Activated gamma-delta T cell (primary cell): ENCODE data around the gene TBC1D22A.

Source experiments
- DNase-seq: peaks from one replicate; lab custom pipeline; 2025; lab: John Stamatoyannopoulos, UW

The TBC1D22A gene

GRCh38 chr22:47142427-47143046, 380.1 kb downstream of the TBC1D22A start:
- DNase-seq = no peak

GRCh38 chr22:47143249-47143938, 380.9 kb downstream of the TBC1D22A start:
- DNase-seq = no peak

- no peak for DNase-seq
Observed at GRCh38 chr22:47144076-47144765, 381.8 kb downstream of the TBC1D22A start.

GRCh38 chr22:47144791-47145425, 382.5 kb downstream of the TBC1D22A start:
- no peak for DNase-seq

GRCh38 chr22:47145883-47146282, 383.4 kb downstream of the TBC1D22A start:
- no peak for DNase-seq

GRCh38 chr22:47146391-47146790, 383.9 kb downstream of the TBC1D22A start:
- DNase-seq = no peak

- DNase-seq = no peak
Observed at GRCh38 chr22:47146941-47147340, 384.5 kb downstream of the TBC1D22A start.

GRCh38 chr22:47147572-47147971, 385.1 kb downstream of the TBC1D22A start:
- DNase-seq = no peak

GRCh38 chr22:47148510-47148909, 386.1 kb downstream of the TBC1D22A start:
- no peak for DNase-seq

GRCh38 chr22:47148956-47149728, 386.7 kb downstream of the TBC1D22A start:
- DNase-seq = no peak

GRCh38 chr22:47149976-47150375, 387.5 kb downstream of the TBC1D22A start:
- no peak for DNase-seq

GRCh38 chr22:47150426-47150825, 388.0 kb downstream of the TBC1D22A start:
- no peak for DNase-seq

- no peak for DNase-seq
Observed at GRCh38 chr22:47151064-47151463, 388.6 kb downstream of the TBC1D22A start.

- DNase-seq = no peak
Observed at GRCh38 chr22:47151490-47151889, 389.0 kb downstream of the TBC1D22A start.

GRCh38 chr22:47152236-47152635, 389.8 kb downstream of the TBC1D22A start:
- no peak for DNase-seq

GRCh38 chr22:47152938-47153337, 390.5 kb downstream of the TBC1D22A start:
- DNase-seq = no peak

GRCh38 chr22:47153854-47154525, 391.5 kb downstream of the TBC1D22A start:
- no peak for DNase-seq

GRCh38 chr22:47154621-47155081, 392.2 kb downstream of the TBC1D22A start:
- no peak for DNase-seq

- no peak for DNase-seq
Observed at GRCh38 chr22:47155131-47155885, 392.9 kb downstream of the TBC1D22A start.

GRCh38 chr22:47155912-47156311, 393.5 kb downstream of the TBC1D22A start:
- DNase-seq = no peak
